Gastroesophageal sphincter (tissue), 4 donors: ENCODE results near the gene TECTA. TPM values are rescaled to one million over a fixed set of nuclear protein-coding genes. Genes with fewer than 3 reads are reported as not detected.
A peak's percentile ranks its signal among the peaks of the same experiment; 100 is the strongest.

Source experiments
- ATAC-seq: fragments of 150-250 bp; one replicate; pipeline ENCODE4 v1.9.1; 2016; ENCODE audit warnings: mild to moderate bottlenecking, moderate library complexity
- H3K27ac ChIP-seq, 4 donors: fragments of 200-600 bp; sonication (generic) in 3 of 4; 1 replicate in 3 of 4; 2 replicates in 1 of 4; pipeline ENCODE4 v1.5.1; 2016 to 2019
- H3K27me3 ChIP-seq: fragments of 200-600 bp; sonication (generic); one replicate; pipeline ENCODE4 v1.5.1; 2019
- H3K36me3 ChIP-seq, 2 donors: fragments of 200-600 bp; sonication (generic); one replicate each; pipeline ENCODE4 v1.5.1; 2019; ENCODE audit warnings: control low read depth in 1 of 2
- H3K4me1 ChIP-seq, 3 donors: fragments of 200-600 bp; sonication (generic); 1 replicate in 2 of 3; 2 replicates in 1 of 3; pipeline ENCODE4 v1.5.1; 2016 to 2019; ENCODE audit warnings: control low read depth in 2 of 3
- H3K4me3 ChIP-seq, 2 donors: fragments of 200-600 bp; sonication (generic); one replicate each; pipeline ENCODE4 v1.5.1; 2019; ENCODE audit warnings: mild to moderate bottlenecking in 1 of 2, moderate library complexity in 1 of 2
- H3K9me3 ChIP-seq, 3 donors: fragments of 200-600 bp; sonication (generic); one replicate each; pipeline ENCODE4 v1.5.1; 2017 to 2019; ENCODE audit warnings: control low read depth in 2 of 3
- EP300 ChIP-seq: sonication (generic); formaldehyde crosslinking; IDR thresholded peaks from one replicate; pipeline ENCODE4 v1.6.1; 2017; ENCODE audit warnings: antibody characterized with exemption, mild to moderate bottlenecking
- POLR2A ChIP-seq, 2 donors: fragments of 450-650 bp; IDR thresholded peaks; one replicate each; pipeline ENCODE4 v1.6.1; 2017; ENCODE audit warnings: antibody characterized with exemption in 2 of 2, mild to moderate bottlenecking in 2 of 2, moderate library complexity in 1 of 2
- POLR2AphosphoS5 ChIP-seq: sonication (generic); formaldehyde crosslinking; IDR thresholded peaks from one replicate; pipeline ENCODE4 v1.6.1; 2017; ENCODE audit warnings: antibody characterized with exemption
- WGBS, 2 donors: methylation state at CpG; one replicate each; pipeline ENCODE4 v1.1.5; 2018; ENCODE audit warnings: low coverage in 1 of 2; 5-methylcytosine and 5-hydroxymethylcytosine counted together
- total RNA-seq, 4 donors: library from RNA; depleted of rRNA; stranded (reverse); fragments of >200 nt; gene quantifications; one replicate each; pipeline ENCODE4 v1.1.0, GENCODE V29; 2016
- TF ChIP-seq, protein P1 (sequence below), 4 experiments: fragments of 200-600 bp in 2 of 4; fragments of 450-650 bp in 2 of 4; sonication (generic) in 1 of 4; IDR thresholded peaks; one replicate each; pipeline ENCODE4 v1.5.1; 2017 to 2019; ENCODE audit warnings: antibody characterized with exemption in 4 of 4, mild to moderate bottlenecking in 2 of 4, moderate library complexity in 2 of 4

Gene TECTA
- total RNA-seq, 4 donors from 2014 or later, result 0.35 to 1.3 (median 0.78) TPM; not detected in 1

DNA sequence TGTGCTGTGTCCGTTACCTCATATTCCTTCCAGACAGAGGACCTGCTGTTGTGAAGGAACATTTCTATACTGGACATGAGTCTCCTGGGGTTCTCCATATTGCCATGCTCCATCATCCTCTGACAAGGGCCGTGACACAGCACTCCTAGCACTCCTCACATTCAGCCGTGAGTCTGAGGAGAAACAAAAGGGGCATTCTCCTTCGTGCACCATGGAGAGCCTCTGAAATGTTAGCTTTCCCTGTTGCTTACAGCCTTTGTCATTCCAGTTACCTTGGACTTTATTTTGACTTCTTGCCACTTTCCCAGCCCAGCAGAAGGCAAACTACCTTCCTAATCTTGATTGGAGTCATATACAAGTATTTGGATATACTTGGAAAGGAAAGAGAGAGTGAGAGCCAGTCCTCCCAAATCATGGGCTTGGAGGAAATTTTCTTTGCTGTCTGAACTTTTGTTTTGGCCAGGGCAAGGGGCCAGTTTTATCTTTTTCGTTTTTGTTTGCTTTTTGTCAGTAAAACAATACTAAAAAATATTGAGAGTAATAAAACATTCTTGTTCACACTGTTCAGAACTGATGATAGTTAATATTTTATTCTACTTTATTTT lies 29.1 kb upstream of the TECTA start:
- no peak for ATAC-seq
- Histone ChIP-seq H3K27ac (peak overlapping the region in 3 of 4 donors; percentile 18 to 31 (median 28)), H3K9me3 (no peaks in the 10 kb centered on the region), H3K36me3 (peaks cover 0 to 42% of the 10 kb centered on the region in 2 donors), H3K27me3 (no peaks in the 10 kb centered on the region), H3K4me1 (peaks cover 0 to 17% (median 9%) of the 10 kb centered on the region in 3 donors), H3K4me3 (no peak overlapping the region)
- TF ChIP-seq POLR2A (IDR thresholded peaks at IDR 0.05) (no peak), EP300 (no peak), POLR2AphosphoS5 (no peak)
- TF ChIP-seq, protein P1, sequence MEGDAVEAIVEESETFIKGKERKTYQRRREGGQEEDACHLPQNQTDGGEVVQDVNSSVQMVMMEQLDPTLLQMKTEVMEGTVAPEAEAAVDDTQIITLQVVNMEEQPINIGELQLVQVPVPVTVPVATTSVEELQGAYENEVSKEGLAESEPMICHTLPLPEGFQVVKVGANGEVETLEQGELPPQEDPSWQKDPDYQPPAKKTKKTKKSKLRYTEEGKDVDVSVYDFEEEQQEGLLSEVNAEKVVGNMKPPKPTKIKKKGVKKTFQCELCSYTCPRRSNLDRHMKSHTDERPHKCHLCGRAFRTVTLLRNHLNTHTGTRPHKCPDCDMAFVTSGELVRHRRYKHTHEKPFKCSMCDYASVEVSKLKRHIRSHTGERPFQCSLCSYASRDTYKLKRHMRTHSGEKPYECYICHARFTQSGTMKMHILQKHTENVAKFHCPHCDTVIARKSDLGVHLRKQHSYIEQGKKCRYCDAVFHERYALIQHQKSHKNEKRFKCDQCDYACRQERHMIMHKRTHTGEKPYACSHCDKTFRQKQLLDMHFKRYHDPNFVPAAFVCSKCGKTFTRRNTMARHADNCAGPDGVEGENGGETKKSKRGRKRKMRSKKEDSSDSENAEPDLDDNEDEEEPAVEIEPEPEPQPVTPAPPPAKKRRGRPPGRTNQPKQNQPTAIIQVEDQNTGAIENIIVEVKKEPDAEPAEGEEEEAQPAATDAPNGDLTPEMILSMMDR (IDR thresholded peaks at IDR 0.05), result no peak
- WGBS, 2 donors, result 29 to 40% methylated on average over 3 of the region's 5 CpGs

- Histone ChIP-seq H3K27me3 (no peaks in the 10 kb centered on the region), H3K27ac (no peak overlapping the region), H3K4me1 (no peaks in the 10 kb centered on the region), H3K4me3 (no peak overlapping the region), H3K9me3 (no peaks in the 10 kb centered on the region), H3K36me3 (peaks cover 0 to 35% of the 10 kb centered on the region in 2 donors)
- ATAC-seq, result no peak
- TF ChIP-seq POLR2A (IDR thresholded peaks at IDR 0.05) (no peak), POLR2AphosphoS5 (no peak), EP300 (no peak)
- TF ChIP-seq, protein P1 (IDR thresholded peaks at IDR 0.05), result no peak
- WGBS, 2 donors, result 93 to 96% methylated on average over 3 of the region's 3 CpGs
These were observed 19.7 kb upstream of the TECTA start for GRCh38 chr11:121081321-121081720.

- no peaks in the 10 kb centered on the region for H3K9me3 ChIP-seq
- TF ChIP-seq, protein P1 (IDR thresholded peaks at IDR 0.05), result no peak
- TF ChIP-seq EP300 (no peak), POLR2A (IDR thresholded peaks at IDR 0.05) (no peak), POLR2AphosphoS5 (no peak)
- no peaks in the 10 kb centered on the region for H3K27me3 ChIP-seq
- peaks cover 0 to 44% of the 10 kb centered on the region in 2 donors for H3K36me3 ChIP-seq
- H3K4me1 ChIP-seq, result no peaks in the 10 kb centered on the region
- ATAC-seq, result no peak
- H3K4me3 ChIP-seq, result no peak overlapping the region
- no peak overlapping the region for H3K27ac ChIP-seq
- 93 to 100% methylated on average over 1 of the region's 1 CpG for WGBS, 2 donors
These were observed 18.8 kb upstream of the TECTA start for GRCh38 chr11:121082219-121082618.

DNA sequence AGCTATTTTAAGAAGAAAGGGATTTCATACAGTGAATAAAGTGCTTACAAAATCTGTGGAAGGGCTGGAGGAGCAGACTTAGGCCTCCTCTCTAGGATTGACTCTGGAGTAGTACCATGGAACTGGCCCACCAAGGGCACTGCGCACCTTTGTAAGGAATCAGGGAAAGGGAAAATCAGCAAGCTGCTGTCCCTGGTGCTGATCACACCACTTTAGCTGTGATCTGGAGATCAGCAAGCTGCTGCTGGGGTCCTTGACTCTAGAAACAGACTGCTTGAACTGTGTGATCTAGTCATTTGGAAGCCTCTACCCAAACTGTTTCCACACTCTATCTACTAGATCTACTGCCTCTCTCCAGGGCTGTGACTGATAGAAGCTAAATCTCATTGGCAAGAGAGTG lies 18.4 kb upstream of the TECTA start:
- H3K27me3 ChIP-seq, result no peaks in the 10 kb centered on the region
- peaks cover 0 to 49% of the 10 kb centered on the region in 2 donors for H3K36me3 ChIP-seq
- H3K4me3 ChIP-seq, result no peak overlapping the region
- no peaks in the 10 kb centered on the region for H3K9me3 ChIP-seq
- no peak for ATAC-seq
- TF ChIP-seq EP300 (no peak), POLR2A (IDR thresholded peaks at IDR 0.05) (no peak), POLR2AphosphoS5 (no peak)
- TF ChIP-seq, protein P1 (IDR thresholded peaks at IDR 0.05), result no peak
- H3K4me1 ChIP-seq, result no peaks in the 10 kb centered on the region
- no peak overlapping the region for H3K27ac ChIP-seq
- WGBS, 2 donors, result no CpG with 5 or more reads among the region's 1 CpG

- TF ChIP-seq POLR2AphosphoS5, result no peak
- TF ChIP-seq, protein P1 (IDR thresholded peaks at IDR 0.05), result no peak
- no peak for TF ChIP-seq EP300
- TF ChIP-seq POLR2A (IDR thresholded peaks at IDR 0.05), result no peak
- no peak for ATAC-seq
These were observed 14.2 kb upstream of the TECTA start for GRCh38 chr11:121086866-121087265.

More at GRCh38 chr11:121086866-121087265, 14.2 kb upstream of the TECTA start:
- Histone ChIP-seq H3K4me3 (no peak overlapping the region), H3K9me3 (no peaks in the 10 kb centered on the region), H3K36me3 (peaks cover 0 to 49% of the 10 kb centered on the region in 2 donors), H3K4me1 (no peaks in the 10 kb centered on the region), H3K27me3 (no peaks in the 10 kb centered on the region), H3K27ac (no peak overlapping the region)
- WGBS, 2 donors, result 83 to 88% methylated on average over 3 to 4 of the region's 4 CpGs
